22Rv1 (cell line): ENCODE data around the gene POTEB3.
"Not testable (repeated sequence)": the region's sequence is repeated elsewhere in the genome, so short reads cannot be mapped to it uniquely, and the experiment has no call there.

Experiments used
- ZFX ChIP-seq: fragments of 450-650 bp; IDR thresholded peaks from 2 replicates; pipeline ENCODE4 v1.6.1; 2017; ENCODE audit warnings: antibody characterized with exemption, borderline replicate concordance
- TF ChIP-seq, protein P1 (sequence below): fragments of 450-650 bp; IDR thresholded peaks from 2 replicates; pipeline ENCODE4 v1.5.1; 2017; ENCODE audit warnings: mild to moderate bottlenecking

DNA sequence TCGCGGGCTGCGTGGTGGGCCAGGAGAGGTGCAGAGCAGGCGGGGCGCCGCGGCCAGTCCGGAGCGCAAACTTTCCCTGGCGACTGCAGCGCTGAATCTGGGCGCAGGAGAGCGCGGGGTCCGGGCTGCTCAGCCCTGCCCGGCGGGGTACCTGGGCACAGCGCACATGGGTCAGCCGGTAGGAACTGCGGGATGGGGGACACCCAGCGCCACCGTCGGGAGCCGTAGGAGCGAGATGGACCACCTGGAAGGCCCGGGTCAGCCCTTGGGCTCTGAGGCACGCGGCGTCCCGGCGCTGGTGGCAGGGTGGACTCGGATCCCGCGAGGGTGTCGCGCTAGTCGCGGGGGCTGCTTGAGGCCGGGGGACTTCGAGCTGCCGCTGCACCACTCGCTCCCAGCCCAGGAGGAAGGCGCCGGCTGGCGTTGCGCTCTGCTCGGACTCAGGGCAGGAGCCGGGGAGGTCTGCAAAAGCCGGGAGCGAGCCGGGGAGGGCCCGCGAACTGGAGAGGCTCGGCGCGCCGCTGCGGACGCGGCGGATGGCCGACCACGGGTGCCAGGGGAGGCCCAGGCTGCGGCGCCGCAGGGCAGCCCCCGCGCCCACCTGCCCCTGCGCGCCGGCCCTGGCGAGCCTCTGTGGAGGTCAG is 11.7 kb upstream of the POTEB3 start:
- TF ChIP-seq, protein P1, sequence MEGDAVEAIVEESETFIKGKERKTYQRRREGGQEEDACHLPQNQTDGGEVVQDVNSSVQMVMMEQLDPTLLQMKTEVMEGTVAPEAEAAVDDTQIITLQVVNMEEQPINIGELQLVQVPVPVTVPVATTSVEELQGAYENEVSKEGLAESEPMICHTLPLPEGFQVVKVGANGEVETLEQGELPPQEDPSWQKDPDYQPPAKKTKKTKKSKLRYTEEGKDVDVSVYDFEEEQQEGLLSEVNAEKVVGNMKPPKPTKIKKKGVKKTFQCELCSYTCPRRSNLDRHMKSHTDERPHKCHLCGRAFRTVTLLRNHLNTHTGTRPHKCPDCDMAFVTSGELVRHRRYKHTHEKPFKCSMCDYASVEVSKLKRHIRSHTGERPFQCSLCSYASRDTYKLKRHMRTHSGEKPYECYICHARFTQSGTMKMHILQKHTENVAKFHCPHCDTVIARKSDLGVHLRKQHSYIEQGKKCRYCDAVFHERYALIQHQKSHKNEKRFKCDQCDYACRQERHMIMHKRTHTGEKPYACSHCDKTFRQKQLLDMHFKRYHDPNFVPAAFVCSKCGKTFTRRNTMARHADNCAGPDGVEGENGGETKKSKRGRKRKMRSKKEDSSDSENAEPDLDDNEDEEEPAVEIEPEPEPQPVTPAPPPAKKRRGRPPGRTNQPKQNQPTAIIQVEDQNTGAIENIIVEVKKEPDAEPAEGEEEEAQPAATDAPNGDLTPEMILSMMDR = not testable (repeated sequence)
- not testable (repeated sequence) for TF ChIP-seq ZFX
